Tibial nerve (tissue), 4 donors: ENCODE measurements around the gene ARSJ. TPM values are rescaled to one million over a fixed set of nuclear protein-coding genes. Genes with fewer than 3 reads are reported as not detected.

Experiments used
- DNase-seq, 2 donors: peaks; one replicate each; pipeline ENCODE4 v3.0.0-alpha.2; 2019; ENCODE audit warnings: low spot score in 2 of 2
- H3K27ac ChIP-seq, 4 donors: fragments of 200-600 bp; sonication (generic) in 3 of 4; one replicate each; pipeline ENCODE4 v1.5.1; 2017 to 2019; ENCODE audit warnings: mild to moderate bottlenecking in 1 of 4
- H3K27me3 ChIP-seq, 2 donors: fragments of 200-600 bp; sonication (generic) in 1 of 2; one replicate each; pipeline versions ENCODE4 v1.5.1 to v1.6.0; 2017 to 2019
- H3K36me3 ChIP-seq, 3 donors: fragments of 200-600 bp; sonication (generic); one replicate each; pipeline ENCODE4 v1.5.1; 2018 to 2019
- H3K4me1 ChIP-seq, 4 donors: fragments of 200-600 bp; sonication (generic) in 3 of 4; one replicate each; pipeline ENCODE4 v1.5.1; 2017 to 2019
- H3K4me3 ChIP-seq, 4 donors: fragments of 200-600 bp; sonication (generic) in 3 of 4; one replicate each; pipeline ENCODE4 v1.5.1; 2017 to 2019; ENCODE audit warnings: mild to moderate bottlenecking in 1 of 4, moderate library complexity in 1 of 4
- H3K9me3 ChIP-seq, 4 donors: fragments of 200-600 bp; sonication (generic) in 3 of 4; one replicate each; pipeline ENCODE4 v1.5.1; 2017 to 2019
- CTCF ChIP-seq, 5 experiments: fragments of 200-600 bp in 3 of 5; fragments of 450-650 bp in 2 of 5; sonication (generic) in 3 of 5; IDR thresholded peaks; one replicate each; pipeline ENCODE4 v1.5.1; 2016 to 2019; ENCODE audit warnings: antibody characterized with exemption in 5 of 5, mild to moderate bottlenecking in 3 of 5, moderate library complexity in 2 of 5
- EP300 ChIP-seq, 2 donors: sonication (generic); formaldehyde crosslinking; IDR thresholded peaks; one replicate each; pipeline ENCODE4 v1.6.1; 2017; ENCODE audit warnings: antibody characterized with exemption in 2 of 2, mild to moderate bottlenecking in 1 of 2
- POLR2A ChIP-seq, 2 donors: fragments of 450-650 bp; IDR thresholded peaks; one replicate each; pipeline ENCODE4 v1.6.1; 2017; ENCODE audit warnings: antibody characterized with exemption in 2 of 2, mild to moderate bottlenecking in 2 of 2, moderate library complexity in 2 of 2
- WGBS, 2 donors: methylation state at CpG; one replicate each; pipeline ENCODE4 v1.1.5; 2018; 5-methylcytosine and 5-hydroxymethylcytosine counted together
- total RNA-seq, 4 donors: library from RNA; depleted of rRNA; stranded (reverse); fragments of >200 nt; gene quantifications; one replicate each; pipeline ENCODE4 v1.1.0, GENCODE V29; 2016

The ARSJ gene
- total RNA-seq, 4 donors from 2014 or later: 1.8 to 5.5 (median 2.1) TPM

DNA sequence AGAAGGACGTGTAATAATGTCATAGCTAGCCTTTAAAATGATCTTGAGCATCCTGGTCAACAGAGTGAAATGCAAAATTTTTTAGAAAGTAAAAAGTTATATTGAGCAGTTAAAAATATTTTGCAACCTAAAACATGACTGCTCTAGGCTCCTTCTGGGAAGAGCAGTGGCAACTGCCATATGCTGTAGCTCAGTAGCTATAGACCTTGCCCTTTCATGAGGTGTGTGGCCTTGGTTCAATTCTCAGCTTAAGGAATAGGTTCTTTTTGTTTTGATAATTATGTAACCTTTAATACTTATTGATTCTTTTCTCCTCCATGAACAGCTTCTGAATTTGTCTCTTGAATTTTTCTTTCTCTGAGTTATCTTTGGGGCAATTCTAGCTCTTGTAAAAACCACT lies 105.0 kb downstream of the ARSJ start:
- H3K9me3 ChIP-seq: no peaks in the 10 kb centered on the region
- no peak overlapping the region for H3K27ac ChIP-seq
- H3K4me1 ChIP-seq: no peaks in the 10 kb centered on the region
- H3K4me3 ChIP-seq: no peak overlapping the region
- no peaks in the 10 kb centered on the region for H3K27me3 ChIP-seq
- no peaks in the 10 kb centered on the region for H3K36me3 ChIP-seq
- WGBS, 2 donors: 90 to 97% methylated on average over 1 of the region's 1 CpG
- DNase-seq: no peak
- TF ChIP-seq POLR2A (IDR thresholded peaks at IDR 0.05) (no peak), EP300 (IDR thresholded peaks at IDR 0.05) (no peak)

GRCh38 chr4:113873508-113873907 lies 105.9 kb downstream of the ARSJ start:
- no peaks in the 10 kb centered on the region for H3K36me3 ChIP-seq
- H3K4me1 ChIP-seq: no peaks in the 10 kb centered on the region
- no peak overlapping the region for H3K4me3 ChIP-seq
- H3K9me3 ChIP-seq: no peaks in the 10 kb centered on the region
- no peak overlapping the region for H3K27ac ChIP-seq
- no peak for DNase-seq
- no peaks in the 10 kb centered on the region for H3K27me3 ChIP-seq
- TF ChIP-seq POLR2A (IDR thresholded peaks at IDR 0.05): no peak

- no peaks in the 10 kb centered on the region for H3K27me3 ChIP-seq
- no peak for DNase-seq
- WGBS, 2 donors: 80 to 84% methylated on average over 5 of the region's 5 CpGs
- H3K27ac ChIP-seq: no peak overlapping the region
- no peak overlapping the region for H3K4me3 ChIP-seq
- H3K9me3 ChIP-seq: no peaks in the 10 kb centered on the region
- no peaks in the 10 kb centered on the region for H3K36me3 ChIP-seq
- H3K4me1 ChIP-seq: no peaks in the 10 kb centered on the region
- TF ChIP-seq POLR2A (IDR thresholded peaks at IDR 0.05) (no peak), EP300 (IDR thresholded peaks at IDR 0.05) (no peak), CTCF (IDR thresholded peaks at IDR 0.05) (no peak)
Measured at GRCh38 chr4:113872426-113873260, 106.8 kb downstream of the ARSJ start.

- no peak overlapping the region for H3K27ac ChIP-seq
- H3K4me1 ChIP-seq: no peaks in the 10 kb centered on the region
- 90 to 92% methylated on average over 1 of the region's 1 CpG for WGBS, 2 donors
- no peak for DNase-seq
- no peaks in the 10 kb centered on the region for H3K36me3 ChIP-seq
- H3K4me3 ChIP-seq: no peak overlapping the region
- no peaks in the 10 kb centered on the region for H3K27me3 ChIP-seq
- no peak for TF ChIP-seq CTCF (IDR thresholded peaks at IDR 0.05)
- no peaks in the 10 kb centered on the region for H3K9me3 ChIP-seq
Measured at GRCh38 chr4:113871080-113871479, 108.4 kb downstream of the ARSJ start.

DNA sequence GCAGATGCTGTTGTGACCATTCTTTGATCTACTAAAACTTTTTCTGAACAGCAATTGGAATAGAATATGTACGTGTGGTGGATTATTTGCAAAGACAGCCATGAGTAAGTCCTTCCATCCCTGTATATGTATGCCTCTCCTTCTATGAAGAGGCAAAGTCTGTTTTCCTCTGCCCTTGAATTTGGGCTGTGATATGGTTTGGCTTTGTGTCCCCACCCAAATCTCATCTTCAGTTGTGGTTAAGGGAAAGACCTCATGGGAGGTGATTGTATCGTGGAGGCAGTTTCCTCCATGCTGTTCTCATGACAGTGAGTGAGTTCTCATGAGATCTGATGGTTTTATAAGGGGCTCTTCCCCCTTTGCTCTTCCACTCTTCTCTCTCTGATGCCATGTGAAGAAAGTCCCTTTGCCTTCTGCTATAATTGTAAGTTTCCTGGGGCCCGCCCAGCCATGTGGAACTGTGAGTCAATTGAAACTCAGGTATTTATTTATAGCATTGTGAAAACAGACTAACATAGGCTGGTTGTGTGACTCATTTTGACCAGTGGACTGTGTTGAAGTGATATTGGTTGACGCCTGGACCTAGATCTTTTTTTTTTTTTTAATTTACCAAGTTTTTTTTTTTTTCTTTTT lies 109.6 kb downstream of the ARSJ start:
- DNase-seq: no peak
- TF ChIP-seq POLR2A (IDR thresholded peaks at IDR 0.05) (no peak), EP300 (IDR thresholded peaks at IDR 0.05) (no peak), CTCF (IDR thresholded peaks at IDR 0.05) (no peak)
- 85 to 89% methylated on average over 4 of the region's 4 CpGs for WGBS, 2 donors

GRCh38 chr4:113866611-113867010 lies 112.8 kb downstream of the ARSJ start:
- no peaks in the 10 kb centered on the region for H3K27me3 ChIP-seq
- whole genome bisulfite sequencing, 2 donors: 88 to 96% methylated on average over 2 of the region's 2 CpGs
- no peak overlapping the region for H3K27ac ChIP-seq

More for the DNA sequence above, 109.6 kb downstream of the ARSJ start:
- Histone ChIP-seq H3K36me3 (no peaks in the 10 kb centered on the region), H3K4me3 (no peak overlapping the region), H3K27ac (no peak overlapping the region), H3K27me3 (no peaks in the 10 kb centered on the region), H3K9me3 (no peaks in the 10 kb centered on the region), H3K4me1 (no peaks in the 10 kb centered on the region)

More at GRCh38 chr4:113866611-113867010, 112.8 kb downstream of the ARSJ start:
- Histone ChIP-seq H3K9me3 (no peaks in the 10 kb centered on the region), H3K4me1 (no peaks in the 10 kb centered on the region), H3K36me3 (no peaks in the 10 kb centered on the region), H3K4me3 (no peak overlapping the region)
- no peak for TF ChIP-seq EP300 (IDR thresholded peaks at IDR 0.05)
- no peak for TF ChIP-seq POLR2A (IDR thresholded peaks at IDR 0.05)
- TF ChIP-seq CTCF (IDR thresholded peaks at IDR 0.05): no peak
- no peak for DNase-seq
